ENCODE measurements around the gene RPP40. TPM values are rescaled to one million over a fixed set of nuclear protein-coding genes. Genes with fewer than 3 reads are reported as not detected.

Gene RPP40
- total RNA-seq, 6 experiments from 2014 or later = 2.8 to 15.5 (median 5.5) TPM

DNA sequence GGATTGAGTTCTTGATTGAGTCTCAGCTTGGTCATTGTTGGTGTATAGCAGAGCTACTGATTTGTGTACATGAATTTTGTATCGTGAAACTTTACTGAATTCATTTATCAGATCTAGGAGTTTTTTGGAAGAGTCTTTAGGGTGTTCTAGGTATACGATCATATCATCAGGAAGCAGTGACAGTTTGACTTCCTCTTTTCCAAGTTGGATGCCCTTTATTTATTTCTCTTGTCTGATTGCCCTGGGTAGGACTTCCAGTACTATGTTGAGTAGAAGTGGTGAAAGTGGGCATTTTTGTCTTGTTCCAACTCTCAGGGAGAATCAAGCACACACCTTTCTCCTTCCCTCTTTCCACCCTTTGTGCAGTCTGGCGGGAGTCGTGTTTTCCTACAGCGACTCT, 26.4 kb downstream of the RPP40 start:
- Histone ChIP-seq H3K27me3 (no peaks in the 10 kb centered on the region), H3K9me3 (no peaks in the 10 kb centered on the region), H3K27ac (no peak overlapping the region), H3K4me3 (no peak overlapping the region), H3K4me1 (no peaks in the 10 kb centered on the region), H3K36me3 (no peaks in the 10 kb centered on the region)
- DNase-seq (no peak), ATAC-seq (no peak)
- no peak for TF ChIP-seq POLR2A (IDR thresholded peaks at IDR 0.05)
- TF ChIP-seq, protein P1, sequence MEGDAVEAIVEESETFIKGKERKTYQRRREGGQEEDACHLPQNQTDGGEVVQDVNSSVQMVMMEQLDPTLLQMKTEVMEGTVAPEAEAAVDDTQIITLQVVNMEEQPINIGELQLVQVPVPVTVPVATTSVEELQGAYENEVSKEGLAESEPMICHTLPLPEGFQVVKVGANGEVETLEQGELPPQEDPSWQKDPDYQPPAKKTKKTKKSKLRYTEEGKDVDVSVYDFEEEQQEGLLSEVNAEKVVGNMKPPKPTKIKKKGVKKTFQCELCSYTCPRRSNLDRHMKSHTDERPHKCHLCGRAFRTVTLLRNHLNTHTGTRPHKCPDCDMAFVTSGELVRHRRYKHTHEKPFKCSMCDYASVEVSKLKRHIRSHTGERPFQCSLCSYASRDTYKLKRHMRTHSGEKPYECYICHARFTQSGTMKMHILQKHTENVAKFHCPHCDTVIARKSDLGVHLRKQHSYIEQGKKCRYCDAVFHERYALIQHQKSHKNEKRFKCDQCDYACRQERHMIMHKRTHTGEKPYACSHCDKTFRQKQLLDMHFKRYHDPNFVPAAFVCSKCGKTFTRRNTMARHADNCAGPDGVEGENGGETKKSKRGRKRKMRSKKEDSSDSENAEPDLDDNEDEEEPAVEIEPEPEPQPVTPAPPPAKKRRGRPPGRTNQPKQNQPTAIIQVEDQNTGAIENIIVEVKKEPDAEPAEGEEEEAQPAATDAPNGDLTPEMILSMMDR (IDR thresholded peaks at IDR 0.05) = no peak
- intact Hi-C loops (cut with DNase I) = no loop called here
- 56% methylated on average over 5 of the region's 5 CpGs for WGBS (ENCODE audit: insufficient coverage, low coverage, low lambda C conversion rate, missing lambda C conversion rate)

DNA sequence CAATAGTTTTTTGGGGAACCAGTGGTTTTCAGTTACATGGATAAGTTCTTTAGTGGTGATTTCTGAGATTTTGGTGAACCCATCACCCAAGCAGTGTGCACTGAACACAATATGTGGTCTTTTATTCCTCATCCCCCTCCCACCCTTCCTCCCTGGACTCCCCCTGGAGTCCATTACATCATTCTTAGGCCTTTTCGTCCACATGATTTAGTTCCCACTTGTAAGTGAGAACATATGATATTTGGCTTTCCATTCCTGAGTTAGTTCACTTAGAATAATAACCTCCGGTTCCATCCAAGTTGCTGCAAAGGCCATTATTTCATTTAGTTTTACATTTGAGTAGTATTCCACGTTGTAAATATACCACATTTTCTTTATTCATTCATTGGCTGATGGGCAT, 28.3 kb downstream of the RPP40 start:
- no peak overlapping the region for H3K27ac ChIP-seq
- H3K4me1 ChIP-seq = no peaks in the 10 kb centered on the region
- no peak for TF ChIP-seq POLR2A (IDR thresholded peaks at IDR 0.05)
- TF ChIP-seq, protein P1 (IDR thresholded peaks at IDR 0.05) = no peak
- no peak overlapping the region for H3K4me3 ChIP-seq
- WGBS (ENCODE audit: insufficient coverage, low coverage, low lambda C conversion rate, missing lambda C conversion rate) = 53% methylated on average over 3 of the region's 3 CpGs
- no peaks in the 10 kb centered on the region for H3K27me3 ChIP-seq
- ATAC-seq (no peak), DNase-seq (no peak)
- H3K9me3 ChIP-seq = no peaks in the 10 kb centered on the region
- intact Hi-C loops (cut with DNase I) = no loop called here
- H3K36me3 ChIP-seq = no peaks in the 10 kb centered on the region

DNA sequence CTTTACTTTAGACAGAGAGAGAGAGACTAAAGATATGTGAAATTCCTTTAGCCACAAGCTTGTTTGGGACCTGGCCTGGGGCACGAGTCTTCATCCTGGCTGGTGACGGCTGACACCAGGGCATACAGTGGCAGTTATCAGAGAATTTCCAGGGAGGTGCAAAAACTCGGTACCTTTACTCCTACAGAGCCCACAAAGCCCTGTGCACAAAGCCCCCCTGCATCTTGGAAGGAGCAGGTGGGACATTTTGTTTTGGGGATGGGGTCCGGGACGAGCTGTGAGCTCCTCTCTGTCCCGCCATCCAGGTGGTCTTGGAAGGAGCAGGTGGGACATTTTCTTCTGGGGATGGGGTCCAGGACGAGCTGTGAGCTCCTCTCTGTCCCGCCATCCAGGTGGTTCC, 28.9 kb downstream of the RPP40 start:
- Histone ChIP-seq H3K36me3 (no peaks in the 10 kb centered on the region), H3K27ac (no peak overlapping the region), H3K9me3 (no peaks in the 10 kb centered on the region), H3K4me3 (no peak overlapping the region), H3K4me1 (no peaks in the 10 kb centered on the region), H3K27me3 (no peaks in the 10 kb centered on the region)
- ATAC-seq (no peak), DNase-seq (no peak)
- TF ChIP-seq POLR2A (IDR thresholded peaks at IDR 0.05) = no peak
- TF ChIP-seq, protein P1 (IDR thresholded peaks at IDR 0.05) = no peak
- intact Hi-C loops (cut with DNase I) = no loop called here
- 44% methylated on average over 2 of the region's 8 CpGs for WGBS (ENCODE audit: insufficient coverage, low coverage, low lambda C conversion rate, missing lambda C conversion rate)

DNA sequence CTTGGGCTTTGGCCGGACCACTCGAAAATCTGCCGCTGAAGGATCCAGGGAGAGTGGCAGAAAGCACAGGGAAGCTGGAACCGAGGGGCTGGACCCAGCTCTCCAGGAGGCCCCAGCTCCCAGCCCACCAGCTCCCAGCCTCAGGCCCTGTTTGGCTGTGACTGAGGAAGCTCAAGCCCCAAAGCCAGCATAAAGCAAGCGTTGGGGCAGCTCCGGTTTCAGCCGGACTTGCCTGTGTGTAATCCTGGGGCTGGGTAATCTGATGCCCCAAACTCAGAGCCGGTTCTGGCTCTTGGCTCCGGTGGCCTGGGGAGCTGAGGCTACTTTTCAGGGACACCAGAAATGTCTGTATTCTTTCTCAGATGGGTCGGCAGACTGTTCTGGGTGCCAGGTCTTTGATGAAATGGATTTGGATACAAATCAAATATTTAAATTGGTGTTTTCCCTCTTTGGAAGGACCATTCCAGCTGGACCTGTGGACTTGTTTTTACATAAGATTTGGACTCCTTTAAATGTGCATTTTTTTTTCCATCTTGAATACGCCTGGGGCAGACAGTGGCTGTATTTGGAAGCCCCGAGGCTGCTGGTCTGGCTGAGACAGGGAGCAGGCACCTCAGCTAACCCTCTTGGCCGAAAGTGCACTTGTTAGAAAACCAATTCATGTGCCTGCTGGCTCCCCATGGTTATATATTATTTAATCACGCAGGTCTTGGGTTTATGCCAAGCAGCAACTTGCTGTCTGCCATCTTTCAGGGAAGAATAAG, 29.7 kb downstream of the RPP40 start:
- no peak overlapping the region for H3K27ac ChIP-seq
- intact Hi-C loops (cut with DNase I) = no loop called here
- H3K4me3 ChIP-seq = no peak overlapping the region
- ATAC-seq (no peak), DNase-seq (no peak)
- H3K4me1 ChIP-seq = no peaks in the 10 kb centered on the region
- H3K36me3 ChIP-seq = no peaks in the 10 kb centered on the region
- no peaks in the 10 kb centered on the region for H3K27me3 ChIP-seq
- WGBS (ENCODE audit: insufficient coverage, low coverage, low lambda C conversion rate, missing lambda C conversion rate) = 37% methylated on average over 5 of the region's 14 CpGs
- TF ChIP-seq, protein P1 (IDR thresholded peaks at IDR 0.05) = no peak
- H3K9me3 ChIP-seq = no peaks in the 10 kb centered on the region
